Ecto neural progenitor cell (in vitro differentiated cells): ENCODE data around the gene RAMACL.
"Not testable (repeated sequence)": the region's sequence is repeated elsewhere in the genome, so short reads cannot be mapped to it uniquely, and the experiment has no call there.

Experiments
- DNase-seq: peaks from one replicate; pipeline ENCODE4 v3.0.0-alpha.2; 2018; ENCODE audit warnings: low spot score

The RAMACL gene

DNA sequence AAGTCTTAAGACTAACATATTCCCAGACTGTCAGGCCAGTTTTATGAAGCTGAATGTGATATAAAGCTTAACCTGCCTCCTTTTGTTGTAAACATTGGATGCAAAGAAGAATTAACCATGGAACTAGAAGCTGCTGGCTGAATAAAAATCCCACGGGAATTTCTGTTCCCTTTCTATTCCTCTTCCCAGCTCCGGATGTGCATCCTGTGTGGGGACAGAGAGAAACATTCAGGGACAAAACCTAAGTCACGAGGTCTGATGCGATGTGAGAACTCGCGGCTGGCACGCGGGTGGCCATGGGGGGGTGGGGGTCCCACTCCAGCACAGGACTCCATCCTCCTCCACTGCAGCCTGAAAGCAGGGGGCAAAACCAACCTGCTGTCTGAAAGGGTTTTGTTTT lies 32.2 kb downstream of the RAMACL start:
- DNase-seq, result no peak

DNA sequence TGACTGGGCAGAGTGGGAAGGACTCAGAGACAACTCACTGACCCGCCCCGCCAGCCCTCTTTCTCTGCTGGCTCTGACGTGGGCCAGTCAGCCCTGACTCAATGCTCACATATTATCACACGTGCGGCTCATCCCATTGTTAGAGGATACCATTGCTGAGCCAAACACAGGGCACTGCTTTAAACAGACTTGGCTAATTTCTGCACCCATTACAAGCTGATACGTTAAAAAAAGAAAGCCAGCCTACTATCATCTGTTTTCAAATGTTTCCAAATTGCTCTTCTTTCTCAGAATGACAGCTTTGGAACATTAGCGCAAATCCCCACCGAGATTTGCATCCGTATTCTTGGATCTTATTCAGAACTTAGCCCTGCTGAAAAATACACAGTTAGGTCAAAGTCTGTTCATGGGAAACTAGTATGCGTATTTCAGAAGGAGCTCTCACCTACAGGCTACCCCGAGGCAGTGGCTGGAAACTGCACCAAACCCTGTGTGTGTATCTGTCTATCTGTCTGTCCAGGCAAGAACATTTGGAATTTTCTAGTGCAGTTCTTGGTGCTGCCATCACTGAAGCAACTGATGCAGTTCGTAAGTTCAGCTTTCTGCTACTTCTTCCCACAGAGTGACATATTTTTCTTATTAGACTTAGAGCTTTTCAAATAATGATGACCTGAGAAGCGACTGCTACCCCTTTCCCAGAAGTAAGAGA lies 32.8 kb downstream of the RAMACL start:
- no peak for DNase-seq

DNA sequence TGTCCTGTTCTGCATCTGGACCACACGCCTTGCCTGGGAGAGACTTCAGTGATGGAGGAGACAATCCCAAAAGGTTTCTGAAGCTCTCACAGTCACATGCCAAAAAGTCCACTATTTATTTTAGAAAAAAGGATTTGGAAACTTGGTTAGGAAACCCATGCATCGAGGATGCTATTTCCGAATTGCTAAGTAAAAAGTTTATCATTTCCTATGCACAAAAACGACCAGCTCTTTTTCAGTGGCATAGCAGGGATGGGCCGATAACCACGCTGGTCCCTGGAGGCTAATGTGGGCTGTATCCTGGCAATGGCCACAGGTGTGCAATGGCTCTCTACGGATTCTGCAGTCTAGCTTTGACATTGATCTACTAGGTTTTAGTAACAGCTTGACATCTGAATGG lies 33.9 kb downstream of the RAMACL start:
- no peak for DNase-seq

DNA sequence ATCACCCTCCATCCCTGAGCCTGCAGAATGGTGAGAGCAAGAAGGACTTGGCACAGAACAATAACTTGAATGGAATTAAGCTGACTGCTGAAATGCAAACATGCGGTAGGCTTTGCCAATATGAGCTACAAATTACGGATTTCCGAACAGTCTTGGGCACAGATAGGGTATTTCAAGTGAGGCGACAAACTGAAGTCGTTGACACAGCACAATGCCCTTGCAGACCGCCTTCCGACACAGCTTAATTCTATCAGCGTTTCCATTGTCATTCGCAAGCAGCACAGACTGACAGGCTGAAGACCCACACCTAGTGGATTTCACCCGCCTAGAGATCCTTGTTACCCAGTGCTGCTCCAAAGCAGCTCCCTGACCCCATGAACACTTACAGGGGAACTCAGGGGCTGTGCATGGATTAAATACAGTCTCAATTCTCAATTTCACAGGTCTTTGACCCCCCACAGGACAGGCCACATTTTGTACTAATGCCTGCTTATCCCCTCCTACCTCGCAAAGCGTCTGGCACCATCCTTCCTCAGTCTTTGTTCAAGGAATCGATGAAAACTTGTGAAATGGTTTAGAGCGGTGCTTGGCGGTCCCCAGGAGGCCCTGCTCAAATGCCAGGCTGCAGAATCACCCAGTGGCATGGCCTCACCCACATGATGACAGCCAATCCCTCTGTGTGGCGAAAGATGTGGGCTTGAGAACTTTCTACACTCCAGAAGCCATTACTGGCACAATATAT lies 34.6 kb downstream of the RAMACL start:
- no peak for DNase-seq

DNA sequence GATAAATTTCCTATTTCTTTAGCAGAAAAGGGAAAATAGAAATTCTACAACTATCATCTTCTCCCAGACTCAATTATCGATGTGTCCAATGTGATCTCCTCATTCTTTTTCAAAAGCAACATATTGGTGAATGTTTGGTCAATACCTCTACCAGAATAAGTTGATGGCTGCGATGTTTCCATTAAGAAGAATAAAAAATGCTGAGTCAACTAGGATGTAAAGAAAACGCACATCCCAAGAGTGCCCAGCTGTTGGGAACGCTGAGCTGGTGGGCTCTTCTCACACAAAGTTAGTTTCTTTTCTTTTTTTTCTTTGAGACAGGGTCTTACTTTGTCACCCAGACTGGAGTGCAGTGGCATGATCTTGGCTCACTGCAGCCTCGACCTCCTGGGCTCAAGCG lies 39.8 kb downstream of the RAMACL start:
- no peak for DNase-seq

DNA sequence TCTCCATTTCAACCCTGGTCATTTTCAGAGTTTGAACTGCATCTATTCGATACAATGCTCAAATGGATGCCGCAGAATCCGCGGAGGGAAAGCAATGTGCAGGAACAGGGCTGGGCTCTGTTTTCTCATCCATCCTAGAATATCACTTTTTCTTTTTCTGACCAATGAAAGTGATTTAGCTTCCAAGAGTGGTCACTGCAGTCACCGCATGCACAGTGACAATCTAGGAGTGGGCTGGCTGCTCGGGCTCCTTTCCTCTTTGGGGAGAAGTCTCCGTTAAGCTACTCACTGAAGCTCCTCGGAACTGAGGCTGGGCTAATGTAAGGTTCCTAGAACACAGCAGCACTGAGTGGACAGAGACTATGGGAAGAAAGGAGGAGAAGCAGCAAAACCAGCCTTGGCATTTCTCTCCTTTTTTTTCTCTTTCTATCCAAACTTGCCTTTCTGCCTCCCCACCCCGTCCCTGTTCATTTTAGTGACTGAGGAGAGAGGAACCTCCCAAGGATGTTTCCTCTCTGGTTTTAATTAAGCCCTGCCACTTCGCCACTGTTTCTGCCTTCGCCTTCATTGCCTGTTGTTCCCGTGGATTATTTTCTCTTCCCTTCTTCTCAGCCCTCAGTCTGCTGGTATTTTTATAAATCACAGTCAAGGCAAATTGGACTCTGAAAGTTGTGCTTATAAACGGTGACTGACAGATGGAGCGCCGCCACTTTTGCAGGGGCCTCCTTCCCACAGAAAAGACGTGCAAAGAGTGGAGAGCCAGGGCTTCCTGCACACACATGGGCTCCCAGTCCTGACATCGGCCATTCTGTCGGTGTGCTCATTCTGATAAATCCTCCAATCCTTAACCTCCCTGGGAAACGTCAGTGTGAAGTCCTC lies 41.1 kb downstream of the RAMACL start:
- DNase-seq, result no peak

DNA sequence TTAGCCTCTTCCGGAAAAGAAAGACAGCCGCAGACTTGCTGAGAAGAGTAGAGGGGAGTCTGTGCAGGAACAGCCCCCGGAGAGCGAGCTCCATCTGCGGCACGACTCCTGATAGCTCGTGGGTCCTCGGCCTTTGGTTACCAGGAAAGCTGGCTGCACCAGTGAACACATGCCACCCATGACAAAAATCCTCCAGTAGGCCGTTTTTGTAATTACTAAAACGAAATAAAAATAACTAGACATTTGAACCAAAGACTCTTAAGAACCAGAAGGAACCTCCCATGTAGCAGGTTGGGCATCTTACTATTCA lies 42.2 kb downstream of the RAMACL start:
- no peak for DNase-seq

DNA sequence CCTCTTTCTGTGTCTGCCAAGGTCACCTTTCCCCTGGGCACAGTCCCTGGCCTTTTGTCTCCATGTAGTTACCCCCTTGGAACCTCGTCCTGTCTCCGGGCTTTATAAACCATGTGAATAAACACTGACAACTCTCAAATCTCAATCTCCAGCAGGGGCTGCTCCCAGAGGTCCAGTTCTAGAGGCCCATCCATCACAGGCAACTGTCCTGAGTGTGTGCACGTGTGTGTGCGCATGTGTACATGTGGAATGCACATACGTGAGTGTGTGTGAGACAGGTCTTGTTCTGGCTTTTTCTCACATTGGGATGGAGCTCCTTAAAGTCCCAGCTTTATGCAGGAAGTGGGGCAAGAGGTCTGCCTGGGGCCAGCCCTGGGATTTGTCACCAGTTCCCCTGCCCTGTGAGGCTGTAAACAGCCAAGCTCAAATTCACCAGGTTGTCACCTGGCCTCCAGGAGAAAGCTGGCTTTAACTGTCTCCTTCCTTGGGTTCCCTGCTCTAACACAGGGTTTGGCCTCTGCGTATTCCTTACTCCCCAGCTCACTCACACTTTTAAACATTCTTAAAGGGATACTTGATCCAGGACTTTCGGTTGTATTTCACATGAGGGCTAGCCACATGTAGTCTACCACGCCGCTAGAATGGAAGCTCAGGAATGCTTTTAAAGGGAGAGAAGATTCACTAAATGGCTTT lies 42.7 kb downstream of the RAMACL start:
- no peak for DNase-seq

DNA sequence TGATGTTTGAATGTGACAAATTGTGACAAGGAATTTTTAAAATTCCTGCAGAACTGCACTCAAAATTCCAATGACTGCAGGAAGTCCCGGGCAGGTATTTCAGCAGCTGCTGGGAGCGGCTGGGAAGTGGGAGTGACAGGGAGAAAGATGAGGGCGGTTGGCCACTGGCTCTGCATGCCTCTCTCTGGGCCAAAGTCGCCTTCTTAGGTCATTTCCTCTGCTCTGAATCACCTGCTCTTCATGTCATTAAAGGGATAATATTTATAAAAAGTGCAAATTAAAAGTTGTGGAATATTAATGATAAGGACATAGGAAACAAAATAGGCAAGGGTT lies 43.9 kb downstream of the RAMACL start:
- no peak for DNase-seq

DNA sequence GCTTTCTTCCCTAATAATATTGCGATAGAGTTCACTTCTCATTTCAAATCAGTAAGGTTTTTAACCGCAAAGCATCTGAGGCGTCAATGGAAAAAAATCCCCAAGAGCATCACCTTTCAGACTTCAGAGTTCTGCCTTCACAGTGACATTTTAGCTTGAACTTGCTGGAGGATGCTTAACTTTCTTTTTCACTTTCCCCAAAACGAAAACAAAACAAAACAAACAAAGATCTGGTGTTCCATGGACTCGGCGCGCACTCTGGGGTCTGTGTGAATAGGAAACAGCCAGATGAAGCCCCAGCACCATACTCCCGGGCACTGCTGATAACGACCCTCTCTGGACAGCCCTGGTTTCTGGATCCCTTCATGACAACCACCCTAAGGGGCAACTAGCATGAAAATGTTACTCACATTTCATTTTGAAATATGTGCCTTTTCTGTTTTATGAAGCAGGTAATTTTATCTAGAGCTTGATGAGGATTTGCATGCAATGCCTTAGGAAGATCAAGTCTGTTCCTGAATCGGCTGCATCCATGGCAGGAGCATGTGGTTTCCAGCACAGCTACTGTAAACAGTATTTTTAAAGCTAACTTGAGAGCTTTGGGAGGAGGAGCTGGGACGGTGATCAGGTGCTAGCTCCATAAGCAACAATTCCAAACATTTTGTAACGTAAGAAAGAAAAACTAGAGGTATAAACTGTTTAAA lies 44.5 kb downstream of the RAMACL start:
- no peak for DNase-seq

DNA sequence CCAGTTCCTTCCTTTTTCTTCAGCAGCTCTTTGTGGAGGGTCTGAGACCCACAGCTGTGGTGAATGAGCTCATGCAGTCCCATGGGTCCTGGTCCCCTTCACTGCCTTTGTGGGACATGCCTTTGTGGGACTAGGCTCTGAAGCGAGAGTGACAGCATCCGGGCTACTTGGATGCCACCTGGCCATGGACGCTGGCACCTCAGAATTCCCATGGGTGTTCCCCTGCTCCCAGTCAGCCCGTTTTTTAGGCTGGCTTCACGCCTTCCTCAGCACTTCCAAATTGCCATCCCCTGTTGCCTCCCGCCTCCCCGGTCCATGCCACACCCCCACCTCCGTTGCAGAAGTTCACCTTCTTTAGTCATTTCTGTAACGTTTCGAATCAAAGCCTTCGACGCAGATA lies 45.1 kb downstream of the RAMACL start:
- DNase-seq, result no peak

DNA sequence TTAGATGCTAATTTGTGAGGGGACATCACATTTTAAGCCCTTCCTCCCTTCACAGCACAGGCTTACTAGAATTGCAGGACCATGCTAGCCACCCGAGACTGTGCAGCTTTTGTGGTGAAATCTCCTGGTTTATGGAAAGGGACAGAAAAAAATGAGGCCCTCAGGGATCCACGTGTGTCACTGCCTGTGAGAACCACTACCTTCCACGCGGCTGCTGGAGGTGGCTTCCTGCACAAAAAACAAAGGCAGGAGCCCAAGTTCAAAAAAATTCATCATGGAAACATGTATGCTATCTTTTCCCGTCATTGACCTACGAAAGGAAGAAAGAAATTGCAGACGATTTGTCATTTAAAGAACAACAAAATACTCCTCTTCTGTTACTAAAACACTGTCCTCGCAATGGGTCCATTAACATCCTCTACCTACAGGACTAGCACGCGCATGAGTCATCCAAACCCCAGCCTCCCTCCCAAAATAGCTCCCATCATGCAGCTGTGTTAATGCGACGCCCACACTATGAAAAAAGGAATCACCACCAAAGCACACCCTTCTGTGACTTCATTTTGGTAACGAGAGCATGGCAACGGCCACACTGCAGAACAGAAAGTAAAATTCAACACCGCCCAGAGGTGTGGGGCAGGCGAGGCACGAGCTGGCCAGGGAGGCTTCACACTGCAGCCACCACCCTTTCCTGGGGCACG lies 45.7 kb downstream of the RAMACL start:
- no peak for DNase-seq

DNA sequence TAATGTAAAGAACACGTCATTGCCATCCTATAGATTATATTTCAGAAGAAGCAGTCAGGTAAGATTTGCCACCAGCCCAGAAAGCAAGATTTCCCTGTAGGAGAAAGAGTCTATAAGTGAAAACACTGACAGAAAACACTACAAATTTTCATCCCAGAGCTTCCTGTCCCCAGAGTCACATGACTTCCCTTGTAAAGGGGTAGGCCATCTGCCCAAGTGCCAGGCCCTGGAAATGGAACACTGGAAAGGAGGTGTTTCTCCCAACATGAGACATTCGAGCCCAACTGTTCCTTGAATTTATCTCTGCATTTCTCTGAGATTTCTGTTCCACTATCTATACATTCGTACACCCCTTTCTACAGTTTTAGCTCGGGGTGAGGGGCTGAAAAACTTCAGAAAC lies 46.9 kb downstream of the RAMACL start:
- no peak for DNase-seq

DNA sequence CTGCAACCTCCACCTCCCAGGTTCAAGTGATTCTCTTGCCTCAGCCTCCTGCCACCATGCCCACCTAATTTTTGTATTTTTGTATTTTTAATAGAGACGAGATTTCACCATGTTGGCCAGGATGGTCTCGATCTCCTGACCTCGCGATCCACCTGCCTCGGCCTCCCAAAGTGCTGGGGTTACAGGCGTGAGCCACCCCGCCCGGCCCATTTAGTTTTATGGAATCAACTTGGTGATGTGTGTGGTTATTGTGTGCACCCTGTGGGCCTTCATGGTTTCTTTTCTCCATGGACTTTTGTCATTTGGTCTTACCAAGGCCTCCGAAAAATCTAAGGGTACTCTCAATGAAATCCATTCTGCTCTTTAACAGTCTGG lies 47.5 kb downstream of the RAMACL start:
- DNase-seq, result not testable (repeated sequence)

DNA sequence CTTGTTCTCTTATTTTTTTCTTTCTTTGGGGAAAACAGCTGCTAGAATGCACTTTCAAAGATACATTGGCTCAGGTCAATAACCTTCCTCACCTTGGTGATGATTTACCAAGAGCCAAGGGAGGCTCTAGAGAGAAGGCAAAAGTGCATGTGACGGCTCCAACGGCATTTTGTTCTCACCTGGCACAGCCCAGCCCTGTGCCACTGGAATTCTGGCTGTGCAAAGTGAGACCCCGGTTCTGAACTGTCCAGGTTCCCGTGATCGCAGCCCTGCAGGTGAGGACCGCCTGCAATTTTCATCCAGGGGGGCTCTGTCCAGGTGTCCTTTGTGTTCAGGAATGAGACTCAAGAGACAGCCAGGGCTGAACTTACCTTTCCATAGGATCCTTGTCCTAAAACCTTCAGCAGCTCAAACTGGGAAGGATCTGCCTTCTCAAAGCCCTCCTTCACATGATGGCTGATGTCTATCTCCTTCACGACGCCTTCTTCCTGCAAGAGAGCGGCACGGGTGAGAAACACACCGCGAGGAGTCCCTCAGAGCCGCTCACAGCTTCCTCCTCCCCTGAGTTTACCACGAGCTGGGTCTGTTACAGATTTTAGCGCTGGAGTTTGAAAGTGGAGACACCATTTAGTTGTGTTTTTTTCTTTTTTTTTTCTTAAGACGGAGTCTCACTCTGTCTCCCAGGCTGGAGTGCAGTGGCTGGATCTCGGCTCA lies 48.0 kb downstream of the RAMACL start:
- DNase-seq, result no peak

DNA sequence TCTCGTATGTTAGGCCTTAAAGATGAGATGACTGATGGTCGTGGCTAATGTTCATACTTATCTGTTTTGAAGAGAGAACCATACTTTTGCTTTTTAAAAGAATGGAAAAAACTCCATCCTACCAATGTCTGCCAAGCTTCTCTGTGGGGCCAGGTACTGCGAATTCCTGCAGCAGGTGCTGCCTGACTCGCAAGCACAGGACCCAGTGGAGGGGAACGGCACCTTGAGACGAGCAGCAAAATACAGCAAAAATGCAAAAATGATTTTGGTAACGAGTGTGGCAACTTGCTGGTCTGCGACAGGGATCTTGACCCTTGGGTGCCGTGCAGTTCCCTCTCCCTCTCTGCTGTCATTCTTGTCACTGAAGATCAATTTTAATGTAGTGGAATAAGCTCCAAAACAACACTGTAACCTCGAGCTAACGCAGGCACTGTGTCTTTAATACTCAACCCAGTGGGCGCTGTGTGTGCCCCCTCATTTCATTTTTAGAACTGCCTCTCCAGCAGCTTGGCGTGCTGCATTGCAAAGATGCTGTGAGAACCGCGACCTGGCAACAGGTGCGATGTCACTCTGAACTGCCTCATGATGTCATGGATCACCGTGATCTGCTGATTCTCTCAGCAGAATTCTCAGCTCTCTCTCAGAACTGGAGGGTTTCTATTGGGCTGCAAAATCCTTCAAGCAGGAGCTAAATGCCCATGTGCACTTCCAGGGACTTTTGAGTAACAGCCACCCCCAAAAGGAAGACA lies 51.6 kb downstream of the RAMACL start:
- DNase-seq, result no peak

DNA sequence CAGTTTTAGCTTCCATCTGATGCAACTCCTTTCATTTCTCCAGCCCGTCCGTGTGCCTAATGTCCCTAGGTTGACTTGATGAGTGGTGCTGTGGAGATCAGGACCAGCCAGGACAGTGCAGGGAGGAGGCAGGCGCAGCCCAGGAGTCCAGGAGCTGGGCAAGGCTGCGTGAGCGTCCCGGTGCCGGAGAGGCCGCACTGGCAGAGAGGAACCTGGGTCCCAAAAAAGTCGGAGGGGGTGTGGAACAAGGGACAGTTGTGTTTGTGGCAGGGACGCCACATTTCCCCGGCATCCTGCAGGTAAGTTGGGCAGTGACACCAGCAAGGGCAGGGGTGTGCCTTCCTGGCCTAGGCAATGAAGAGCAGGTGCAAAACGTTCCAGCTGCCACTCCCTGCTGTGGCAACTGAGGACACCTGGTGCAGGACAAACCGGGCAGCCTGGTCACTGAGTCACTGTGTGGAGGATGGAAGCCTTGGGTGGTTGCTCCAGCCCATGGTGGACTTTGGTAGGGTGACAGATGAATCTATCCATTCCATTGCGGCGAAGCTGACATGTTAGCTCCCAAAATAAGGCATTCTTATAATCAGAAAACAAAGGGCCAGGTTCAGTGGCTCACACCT lies 53.2 kb downstream of the RAMACL start:
- no peak for DNase-seq
